ENCODE results near the gene SELENOO. TPM values are rescaled to one million over a fixed set of nuclear protein-coding genes. Genes with fewer than 3 reads are reported as not detected.

Gene SELENOO
- total and polyA plus RNA-seq, 2 experiments from 2014 or later = 31.6 to 37.7 TPM

DNA sequence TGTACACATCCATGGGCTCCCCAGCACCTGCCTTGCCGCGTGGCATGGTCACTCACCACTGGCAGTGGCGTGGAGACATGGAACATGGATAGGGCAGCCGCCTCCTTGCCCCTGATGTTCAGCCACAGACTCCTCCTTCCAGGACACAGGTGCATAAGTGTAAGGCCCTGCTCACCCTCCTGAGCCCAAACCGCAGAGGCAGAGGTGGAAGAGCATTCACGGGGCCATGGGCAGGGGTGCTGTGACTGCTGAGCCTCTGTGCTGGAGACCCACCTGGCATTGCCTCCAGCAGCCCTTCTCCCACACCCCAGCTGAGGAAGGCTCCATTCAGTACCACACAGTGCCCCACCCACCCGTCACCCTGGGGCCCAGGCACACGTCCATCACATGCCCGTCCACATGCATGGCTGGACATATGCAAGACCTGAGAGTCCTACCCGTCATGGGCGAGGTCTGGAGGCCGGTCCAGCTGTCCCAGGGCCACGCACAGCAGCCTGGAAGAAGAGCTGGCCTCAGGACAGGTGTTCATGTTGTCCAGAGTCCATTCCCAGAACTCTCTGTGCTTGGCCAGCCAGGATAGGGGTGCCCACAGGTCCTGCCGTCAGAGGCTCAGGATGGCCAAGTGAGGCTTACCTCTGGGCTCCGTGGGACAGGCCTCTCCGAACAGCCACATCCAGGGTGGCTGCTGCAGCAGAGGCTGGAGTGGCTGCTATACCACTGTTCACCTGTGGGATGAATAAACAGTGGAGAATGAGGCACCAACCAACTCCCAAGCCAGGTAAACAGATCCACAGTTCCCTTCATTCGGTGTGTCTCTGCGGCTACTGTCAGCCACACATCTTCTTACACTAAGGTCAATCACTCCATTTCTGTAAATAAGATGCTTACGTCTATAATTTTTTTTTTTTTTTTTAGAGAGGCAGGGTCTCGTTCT, 45.7 kb downstream of the SELENOO start:
- Histone ChIP-seq H3K27me3 (no peaks in the 10 kb centered on the region), H3K36me3 (replicated peaks; ENCODE audit: insufficient read depth, low read depth) (no peaks in the 10 kb centered on the region), H3K27ac (no peak overlapping the region), H2AFZ (no peak overlapping the region), H3K4me3 (no peak overlapping the region), H3K4me1 (ENCODE audit: insufficient read depth) (peaks cover 37% of the 10 kb centered on the region), H4K20me1 (ENCODE audit: insufficient read depth, poor library complexity, severe bottlenecking) (peaks cover 8% of the 10 kb centered on the region), H3K4me2 (peak overlapping the region; percentile 95), H3K9me2 (replicated peaks; ENCODE audit: insufficient read depth) (no peaks in the 10 kb centered on the region), H3K9me3 (ENCODE audit: low read depth) (no peaks in the 10 kb centered on the region), H3K79me2 (peaks cover 65% of the 10 kb centered on the region)
- TF ChIP-seq CTCF (IDR thresholded peaks at IDR 0.05; ENCODE audit: poor library complexity) (no peak), EZH2 (IDR thresholded peaks at IDR 0.05; ENCODE audit: borderline replicate concordance) (no peak), EZH2phosphoT487 (IDR thresholded peaks at IDR 0.05; ENCODE audit: low read depth, severe bottlenecking, unreplicated experiment) (no peak)
- DNase-seq (ENCODE audit: low spot score) = no peak
- 91% methylated on average over 20 of the region's 20 CpGs for WGBS (ENCODE audit: low lambda C conversion rate, missing lambda C conversion rate)

DNA sequence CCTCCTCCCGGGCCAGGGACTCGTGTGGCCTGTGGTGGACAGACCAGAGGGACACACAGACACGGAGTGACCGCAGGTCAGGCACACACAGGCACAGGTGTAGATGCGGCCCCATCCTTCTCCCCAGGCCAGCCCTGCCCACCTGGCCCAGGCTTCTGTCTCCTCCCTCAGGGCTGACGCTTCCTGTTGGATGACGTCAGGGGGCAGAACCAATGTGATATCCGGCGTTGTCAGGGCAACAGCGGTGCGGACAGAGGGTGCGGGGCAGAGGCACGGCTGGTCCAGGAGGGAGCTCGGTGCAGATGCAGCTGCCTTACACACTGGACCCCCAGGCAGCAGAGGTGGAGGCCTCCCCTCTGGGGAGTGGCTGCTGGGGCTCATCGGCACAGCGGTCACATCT, 46.9 kb downstream of the SELENOO start:
- peaks cover 25% of the 10 kb centered on the region for H3K4me1 ChIP-seq (ENCODE audit: insufficient read depth)
- no peaks in the 10 kb centered on the region for H3K27me3 ChIP-seq
- no peak overlapping the region for H2AFZ ChIP-seq
- H3K9me2 ChIP-seq (replicated peaks; ENCODE audit: insufficient read depth) = no peaks in the 10 kb centered on the region
- H3K9me3 ChIP-seq (ENCODE audit: low read depth) = no peaks in the 10 kb centered on the region
- H3K4me2 ChIP-seq = no peak overlapping the region
- WGBS (ENCODE audit: low lambda C conversion rate, missing lambda C conversion rate) = 67% methylated on average over 16 of the region's 16 CpGs
- H3K36me3 ChIP-seq (replicated peaks; ENCODE audit: insufficient read depth, low read depth) = no peaks in the 10 kb centered on the region
- H3K4me3 ChIP-seq = no peak overlapping the region
- no peak for TF ChIP-seq EZH2 (IDR thresholded peaks at IDR 0.05; ENCODE audit: borderline replicate concordance)
- TF ChIP-seq CTCF (IDR thresholded peaks at IDR 0.05; ENCODE audit: poor library complexity) = no peak
- TF ChIP-seq EZH2phosphoT487 (IDR thresholded peaks at IDR 0.05; ENCODE audit: low read depth, severe bottlenecking, unreplicated experiment) = no peak
- no peak for DNase-seq (ENCODE audit: low spot score)
- H3K27ac ChIP-seq = no peak overlapping the region
- H4K20me1 ChIP-seq (ENCODE audit: insufficient read depth, poor library complexity, severe bottlenecking) = no peaks in the 10 kb centered on the region
- peaks cover 52% of the 10 kb centered on the region for H3K79me2 ChIP-seq

DNA sequence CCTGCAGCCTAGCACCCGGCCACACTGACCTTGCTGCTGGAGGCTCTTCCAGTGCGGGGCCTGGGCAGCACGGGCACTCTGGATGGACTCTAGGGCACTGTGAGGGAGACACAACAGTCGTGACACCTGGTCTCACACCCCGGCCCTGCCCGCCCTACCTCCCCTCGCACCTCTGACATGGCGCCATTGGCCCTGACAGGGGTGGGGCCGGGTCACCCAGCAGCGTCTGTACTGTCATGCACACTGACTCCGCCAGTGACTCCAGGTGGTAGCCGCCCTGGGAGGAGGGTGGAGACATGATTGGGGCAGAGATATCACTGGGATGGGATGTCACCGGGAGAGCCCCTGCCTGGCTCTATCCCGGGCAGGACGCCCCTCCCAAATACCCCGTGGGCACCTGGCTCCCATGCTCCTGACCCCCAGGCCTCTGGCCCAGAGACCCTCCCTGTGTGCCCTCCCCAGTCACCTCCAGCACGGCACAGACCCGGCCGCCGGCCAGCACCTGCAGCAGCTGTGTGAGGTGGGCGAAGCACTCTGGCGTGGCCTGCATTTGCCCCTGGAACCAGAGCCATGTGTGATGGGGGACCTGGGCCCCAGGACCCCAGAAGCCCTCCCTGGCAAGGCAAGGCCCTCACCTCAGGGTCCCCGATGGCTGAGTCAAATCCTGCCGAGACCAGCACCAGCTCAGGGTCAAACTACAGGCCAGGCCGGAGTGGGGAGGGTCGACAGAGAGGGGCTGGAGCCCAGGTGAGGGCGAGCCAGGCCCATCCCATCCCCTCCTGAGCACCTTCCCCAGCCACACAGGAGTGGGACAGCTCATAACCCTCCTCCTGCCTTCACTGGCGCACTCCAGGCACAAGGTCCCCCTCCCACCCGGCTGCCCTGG, 47.6 kb downstream of the SELENOO start:
- H3K79me2 ChIP-seq = peaks cover 45% of the 10 kb centered on the region
- H3K4me1 ChIP-seq (ENCODE audit: insufficient read depth) = peaks cover 20% of the 10 kb centered on the region
- no peak overlapping the region for H3K27ac ChIP-seq
- H3K4me2 ChIP-seq = no peak overlapping the region
- TF ChIP-seq EZH2 (IDR thresholded peaks at IDR 0.05; ENCODE audit: borderline replicate concordance) = no peak
- TF ChIP-seq CTCF (IDR thresholded peaks at IDR 0.05; ENCODE audit: poor library complexity) = no peak
- TF ChIP-seq EZH2phosphoT487 (IDR thresholded peaks at IDR 0.05; ENCODE audit: low read depth, severe bottlenecking, unreplicated experiment) = no peak
- H3K4me3 ChIP-seq = no peak overlapping the region
- H3K27me3 ChIP-seq = no peaks in the 10 kb centered on the region
- H3K36me3 ChIP-seq (replicated peaks; ENCODE audit: insufficient read depth, low read depth) = no peaks in the 10 kb centered on the region
- no peaks in the 10 kb centered on the region for H3K9me2 ChIP-seq (replicated peaks; ENCODE audit: insufficient read depth)
- H3K9me3 ChIP-seq (ENCODE audit: low read depth) = no peaks in the 10 kb centered on the region
- no peak overlapping the region for H2AFZ ChIP-seq
- no peaks in the 10 kb centered on the region for H4K20me1 ChIP-seq (ENCODE audit: insufficient read depth, poor library complexity, severe bottlenecking)
- WGBS (ENCODE audit: low lambda C conversion rate, missing lambda C conversion rate) = 92% methylated on average over 28 of the region's 29 CpGs
- no peak for DNase-seq (ENCODE audit: low spot score)

Data from hepatocyte (in vitro differentiated cells).